ENCODE measurements around the gene ILK.

GRCh38 chr11:6650980-6651379, 47.4 kb downstream of the ILK start:
- TF ChIP-seq, protein P1, sequence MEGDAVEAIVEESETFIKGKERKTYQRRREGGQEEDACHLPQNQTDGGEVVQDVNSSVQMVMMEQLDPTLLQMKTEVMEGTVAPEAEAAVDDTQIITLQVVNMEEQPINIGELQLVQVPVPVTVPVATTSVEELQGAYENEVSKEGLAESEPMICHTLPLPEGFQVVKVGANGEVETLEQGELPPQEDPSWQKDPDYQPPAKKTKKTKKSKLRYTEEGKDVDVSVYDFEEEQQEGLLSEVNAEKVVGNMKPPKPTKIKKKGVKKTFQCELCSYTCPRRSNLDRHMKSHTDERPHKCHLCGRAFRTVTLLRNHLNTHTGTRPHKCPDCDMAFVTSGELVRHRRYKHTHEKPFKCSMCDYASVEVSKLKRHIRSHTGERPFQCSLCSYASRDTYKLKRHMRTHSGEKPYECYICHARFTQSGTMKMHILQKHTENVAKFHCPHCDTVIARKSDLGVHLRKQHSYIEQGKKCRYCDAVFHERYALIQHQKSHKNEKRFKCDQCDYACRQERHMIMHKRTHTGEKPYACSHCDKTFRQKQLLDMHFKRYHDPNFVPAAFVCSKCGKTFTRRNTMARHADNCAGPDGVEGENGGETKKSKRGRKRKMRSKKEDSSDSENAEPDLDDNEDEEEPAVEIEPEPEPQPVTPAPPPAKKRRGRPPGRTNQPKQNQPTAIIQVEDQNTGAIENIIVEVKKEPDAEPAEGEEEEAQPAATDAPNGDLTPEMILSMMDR (conservative IDR thresholded peaks at IDR 0.05; ENCODE audit: low read length), result no peak
- TF ChIP-seq EZH2phosphoT487 (IDR thresholded peaks at IDR 0.05; ENCODE audit: borderline replicate concordance, low read depth, low read length), result no peak
